Activated naive CD4-positive, alpha-beta T cell treated with anti-CD3 and anti-CD28 coated beads for 36 hours (primary cell): ENCODE measurements around the gene NEMF. TPM values are rescaled to one million over a fixed set of nuclear protein-coding genes. Genes with fewer than 3 reads are reported as not detected.

Experiments
- CTCF ChIA-PET: fragments of 350-600 bp; sonication (Branson Sonifier 250); formaldehyde crosslinking; loops from one replicate; lab custom pipeline; 2021; ENCODE audit warnings: antibody characterized with exemption; lab: Charles Lee
- DNase-seq: peaks from one replicate; pipeline ENCODE4 v3.0.0-alpha.2; 2020
- H3K27ac Mint-ChIP-seq: one replicate; pipeline ENCODE4 v1.8.0; 2021; ENCODE audit warnings: mild to moderate bottlenecking, mixed read lengths
- H3K27me3 Mint-ChIP-seq: one replicate; pipeline ENCODE4 v1.8.0; 2021; ENCODE audit warnings: low read depth, mixed read lengths
- H3K36me3 Mint-ChIP-seq: one replicate; pipeline ENCODE4 v1.8.0; 2021; ENCODE audit warnings: low read depth, mixed read lengths
- H3K4me1 Mint-ChIP-seq: one replicate; pipeline ENCODE4 v1.8.0; 2021; ENCODE audit warnings: low read depth, mixed read lengths
- H3K4me3 Mint-ChIP-seq: one replicate; pipeline ENCODE4 v1.8.0; 2021; ENCODE audit warnings: mild to moderate bottlenecking, moderate library complexity, mixed read lengths
- H3K9me3 Mint-ChIP-seq: one replicate; pipeline ENCODE4 v1.8.0; 2021; ENCODE audit warnings: mixed read lengths
- intact Hi-C: fragments of 100-400 bp; cut with micrococcal nuclease; formaldehyde crosslinking; loops from one replicate; pipeline ENCODE4 v1.15.1; 2023
- total RNA-seq, 2 experiments: library from RNA; stranded (reverse); gene quantifications; one replicate each; pipeline ENCODE4 v1.2.3, GENCODE V29; 2021

Gene NEMF
- total RNA-seq, 2 experiments from 2014 or later, result 45.5 to 47.0 TPM

- no peaks in the 10 kb centered on the region for H3K9me3 Mint-ChIP-seq
- H3K27ac Mint-ChIP-seq, result peak within 1 kb of the TSS; percentile 100
- DNase-seq, result peak; percentile 98
- H3K36me3 Mint-ChIP-seq, result peaks cover 40% of the 10 kb centered on the region
- H3K4me3 Mint-ChIP-seq, result peak within 1 kb of the TSS; percentile 100
- H3K27me3 Mint-ChIP-seq, result no peaks in the 10 kb centered on the region
- intact Hi-C loops, result loop anchor here (1.0 to 10.0 kb wide), 8 partner anchors 13 to 932 kb away; partner anchors contain the start of gene RPS29
- CTCF ChIA-PET, result interaction anchor here (0.5 to 3.2 kb wide), 15 partner anchors 13 to 333 kb away, joined by 3 to 22 read pairs (median 4); no protein-coding TSS in a partner anchor
- peaks cover 19% of the 10 kb centered on the region for H3K4me1 Mint-ChIP-seq
Observed at GRCh38 chr14:49892636-49893308, 40.2 kb upstream of the NEMF start, which contains the start of gene ARF6. TSS of gene ARF6 (plus strand) at chr14:49893082. CDS start at chr14:49893737, 655 bp downstream.

GRCh38 chr14:49892301-49892635 is 39.7 kb upstream of the NEMF start:
- CTCF ChIA-PET, result interaction anchor here (0.5 to 3.2 kb wide), 14 partner anchors 12 to 333 kb away, joined by 3 to 22 read pairs (median 4); no protein-coding TSS in a partner anchor
- peaks cover 39% of the 10 kb centered on the region for H3K36me3 Mint-ChIP-seq
- intact Hi-C loops, result loop anchor here (1.0 to 10.0 kb wide), 7 partner anchors 13 to 933 kb away; no protein-coding TSS in a partner anchor
- no peaks in the 10 kb centered on the region for H3K9me3 Mint-ChIP-seq
- peak; percentile 71 for DNase-seq
- H3K4me3 Mint-ChIP-seq, result peak overlapping the region; percentile 100
- H3K4me1 Mint-ChIP-seq, result peaks cover 18% of the 10 kb centered on the region
- H3K27ac Mint-ChIP-seq, result peak overlapping the region; percentile 100
- no peaks in the 10 kb centered on the region for H3K27me3 Mint-ChIP-seq

- Mint-ChIP-seq H3K4me3 (no peak overlapping the region), H3K27ac (no peak overlapping the region), H3K4me1 (peaks cover 11% of the 10 kb centered on the region), H3K27me3 (no peaks in the 10 kb centered on the region), H3K9me3 (no peaks in the 10 kb centered on the region), H3K36me3 (peaks cover 3% of the 10 kb centered on the region)
- intact Hi-C loops, result no loop called here
- CTCF ChIA-PET, result interaction anchor here (0.5 to 1.0 kb wide), 3 partner anchors 9 to 975 kb away, joined by 3 to 9 read pairs (median 3); no protein-coding TSS in a partner anchor
- DNase-seq, result no peak
Observed at GRCh38 chr14:49888293-49888692, 35.7 kb upstream of the NEMF start.

- Mint-ChIP-seq H3K9me3 (no peaks in the 10 kb centered on the region), H3K27me3 (no peaks in the 10 kb centered on the region), H3K4me3 (no peak overlapping the region), H3K4me1 (peaks cover 5% of the 10 kb centered on the region), H3K36me3 (no peaks in the 10 kb centered on the region), H3K27ac (no peak overlapping the region)
- intact Hi-C loops, result no loop called here
- DNase-seq, result no peak
- CTCF ChIA-PET, result interaction anchor here (1.1 kb wide), 1 partner anchor 19 kb away, joined by 5 read pairs; no protein-coding TSS in a partner anchor
Observed at GRCh38 chr14:49886523-49886922, 33.9 kb upstream of the NEMF start.

- CTCF ChIA-PET, result interaction anchor here (0.6 to 2.0 kb wide), 2 partner anchors 17 to 230 kb away, joined by 3 to 6 read pairs; no protein-coding TSS in a partner anchor
- no peak overlapping the region for H3K27ac Mint-ChIP-seq
Observed at GRCh38 chr14:49882826-49883694, 30.5 kb upstream of the NEMF start.

GRCh38 chr14:49881350-49882001 is 28.9 kb upstream of the NEMF start:
- Mint-ChIP-seq H3K36me3 (no peaks in the 10 kb centered on the region), H3K9me3 (no peaks in the 10 kb centered on the region), H3K27ac (no peak overlapping the region), H3K4me3 (no peak overlapping the region), H3K27me3 (no peaks in the 10 kb centered on the region), H3K4me1 (peaks cover 17% of the 10 kb centered on the region)
- intact Hi-C loops, result no loop called here
- CTCF ChIA-PET, result interaction anchor here (0.6 to 2.0 kb wide), 3 partner anchors 16 to 264 kb away, joined by 3 to 6 read pairs (median 3); no protein-coding TSS in a partner anchor
- no peak for DNase-seq

More at GRCh38 chr14:49882826-49883694, 30.5 kb upstream of the NEMF start:
- Mint-ChIP-seq H3K36me3 (no peaks in the 10 kb centered on the region), H3K4me3 (no peak overlapping the region), H3K9me3 (no peaks in the 10 kb centered on the region), H3K27me3 (no peaks in the 10 kb centered on the region), H3K4me1 (peaks cover 17% of the 10 kb centered on the region)
- intact Hi-C loops, result no loop called here
- no peak for DNase-seq

GRCh38 chr14:49880267-49881064 is 27.9 kb upstream of the NEMF start:
- Mint-ChIP-seq H3K9me3 (no peaks in the 10 kb centered on the region), H3K27me3 (no peaks in the 10 kb centered on the region), H3K4me3 (no peak overlapping the region), H3K4me1 (peaks cover 17% of the 10 kb centered on the region), H3K27ac (no peak overlapping the region), H3K36me3 (no peaks in the 10 kb centered on the region)
- CTCF ChIA-PET, result interaction anchor here (0.7 to 2.0 kb wide), 20 partner anchors 8 to 748 kb away, joined by 3 to 17 read pairs (median 4); partner anchors contain the start of gene ARF6
- peak; percentile 27 for DNase-seq
- intact Hi-C loops, result no loop called here

GRCh38 chr14:49879646-49880204 is 27.1 kb upstream of the NEMF start:
- H3K9me3 Mint-ChIP-seq, result no peaks in the 10 kb centered on the region
- H3K27ac Mint-ChIP-seq, result peak overlapping the region; percentile 30
- DNase-seq, result peak; percentile 79
- peaks cover 17% of the 10 kb centered on the region for H3K4me1 Mint-ChIP-seq
- H3K4me3 Mint-ChIP-seq, result no peak overlapping the region
- H3K36me3 Mint-ChIP-seq, result no peaks in the 10 kb centered on the region
- intact Hi-C loops, result loop anchor here (1.0 kb wide), 5 partner anchors 13 to 204 kb away; no protein-coding TSS in a partner anchor
- H3K27me3 Mint-ChIP-seq, result no peaks in the 10 kb centered on the region
- CTCF ChIA-PET, result interaction anchor here (0.6 to 1.9 kb wide), 21 partner anchors 9 to 227 kb away, joined by 3 to 17 read pairs (median 3); partner anchors contain the start of gene ARF6

- Mint-ChIP-seq H3K4me3 (no peak overlapping the region), H3K9me3 (no peaks in the 10 kb centered on the region), H3K4me1 (peaks cover 15% of the 10 kb centered on the region), H3K27me3 (no peaks in the 10 kb centered on the region), H3K27ac (no peak overlapping the region), H3K36me3 (no peaks in the 10 kb centered on the region)
- CTCF ChIA-PET, result interaction anchor here (0.5 to 2.9 kb wide), 4 partner anchors 10 to 936 kb away, joined by 3 to 10 read pairs (median 3); partner anchors contain the start of gene ARF6
- intact Hi-C loops, result no loop called here
- no peak for DNase-seq
Observed at GRCh38 chr14:49876563-49877127, 24.1 kb upstream of the NEMF start.

- no peak overlapping the region for H3K4me3 Mint-ChIP-seq
- H3K36me3 Mint-ChIP-seq, result no peaks in the 10 kb centered on the region
- H3K9me3 Mint-ChIP-seq, result no peaks in the 10 kb centered on the region
- H3K27ac Mint-ChIP-seq, result no peak overlapping the region
- H3K4me1 Mint-ChIP-seq, result peaks cover 15% of the 10 kb centered on the region
- H3K27me3 Mint-ChIP-seq, result no peaks in the 10 kb centered on the region
- intact Hi-C loops, result no loop called here
- CTCF ChIA-PET, result interaction anchor here (0.7 to 2.9 kb wide), 3 partner anchors 10 to 937 kb away, joined by 3 to 10 read pairs (median 3); partner anchors contain the start of gene ARF6
- no peak for DNase-seq
Observed at GRCh38 chr14:49875640-49876198, 23.1 kb upstream of the NEMF start.
